AG10803 (cell line): ENCODE results near the gene MAPK13.
A peak's percentile ranks its signal among the peaks of the same experiment; 100 is the strongest.

ENCODE experiments used
- DNase-seq: peaks from one replicate; pipeline ENCODE4 v3.0.0; 2010; ENCODE audit warnings: low read depth
- H3K4me3 ChIP-seq: 2 replicates; pipeline ENCODE4 v1.5.1; 2011; ENCODE audit warnings: mild to moderate bottlenecking, low read length, control low read depth
- CTCF ChIP-seq: conservative IDR thresholded peaks from 2 replicates; pipeline ENCODE4 v1.5.1; 2011; ENCODE audit warnings: mild to moderate bottlenecking, low read length, control low read depth, inconsistent platforms

MAPK13 gene

GRCh38 chr6:36104836-36105235, 25.5 kb upstream of the MAPK13 start:
- no peak for TF ChIP-seq CTCF
- H3K4me3 ChIP-seq, result no peak overlapping the region
- peak; percentile 56 for DNase-seq

- no peak overlapping the region for H3K4me3 ChIP-seq
- no peak for TF ChIP-seq CTCF
Observed at GRCh38 chr6:36109092-36109491, 21.2 kb upstream of the MAPK13 start.

GRCh38 chr6:36110050-36110449, 20.3 kb upstream of the MAPK13 start:
- no peak for DNase-seq
- no peak overlapping the region for H3K4me3 ChIP-seq
- TF ChIP-seq CTCF, result no peak

More at GRCh38 chr6:36109092-36109491, 21.2 kb upstream of the MAPK13 start:
- no peak for DNase-seq

GRCh38 chr6:36110863-36111262, 19.4 kb upstream of the MAPK13 start:
- H3K4me3 ChIP-seq, result no peak overlapping the region
- no peak for DNase-seq
- TF ChIP-seq CTCF, result no peak

GRCh38 chr6:36111526-36111925, 18.8 kb upstream of the MAPK13 start:
- no peak for TF ChIP-seq CTCF
- no peak for DNase-seq
- H3K4me3 ChIP-seq, result no peak overlapping the region

GRCh38 chr6:36113049-36113448, 17.3 kb upstream of the MAPK13 start:
- TF ChIP-seq CTCF, result no peak
- no peak overlapping the region for H3K4me3 ChIP-seq
- DNase-seq, result no peak

- DNase-seq, result no peak
- no peak for TF ChIP-seq CTCF
- no peak overlapping the region for H3K4me3 ChIP-seq
Observed at GRCh38 chr6:36113703-36114102, 16.6 kb upstream of the MAPK13 start.
